NCI-H2081 (cell line): ENCODE measurements around the gene GLI2.

Source experiments
- DNase-seq, 2 experiments: peaks; one replicate each; lab custom pipeline; 2025; lab: John Stamatoyannopoulos, UW

GLI2 gene

GRCh38 chr2:120738117-120738516 is 2.4 kb downstream of the GLI2 start:
- DNase-seq, result no peak

DNA sequence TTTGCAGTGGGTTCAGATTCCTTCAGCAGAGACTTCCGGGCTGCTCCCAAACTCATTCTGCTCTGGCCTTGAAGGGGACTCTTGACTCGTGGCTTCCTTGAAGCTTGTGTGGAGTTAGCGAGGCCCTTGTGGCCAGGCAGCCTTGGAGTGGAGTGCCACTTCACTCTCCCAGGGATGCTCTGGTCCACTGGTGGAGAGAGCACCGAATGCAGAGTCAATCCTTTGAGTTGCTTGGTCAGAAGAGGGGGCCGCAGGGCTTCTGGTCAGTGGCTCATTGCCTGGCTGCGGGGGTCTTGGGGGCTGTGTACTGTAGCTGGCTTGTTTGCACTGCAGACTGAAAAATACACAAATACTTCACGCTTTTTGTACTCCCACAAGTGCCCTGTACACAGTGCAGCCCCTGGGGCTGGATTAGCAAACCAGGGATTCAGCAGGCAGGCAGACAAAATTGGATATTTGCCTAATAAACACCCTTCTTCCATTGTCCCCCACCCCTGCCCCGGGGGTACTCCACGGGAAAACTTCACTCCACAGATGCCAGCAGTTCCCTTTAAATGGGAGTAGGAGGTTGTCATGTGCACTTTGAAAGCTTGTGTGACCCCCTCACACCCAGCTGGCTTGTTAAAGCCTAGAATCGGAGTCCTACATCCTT is 3.2 kb downstream of the GLI2 start:
- no peak for DNase-seq

DNA sequence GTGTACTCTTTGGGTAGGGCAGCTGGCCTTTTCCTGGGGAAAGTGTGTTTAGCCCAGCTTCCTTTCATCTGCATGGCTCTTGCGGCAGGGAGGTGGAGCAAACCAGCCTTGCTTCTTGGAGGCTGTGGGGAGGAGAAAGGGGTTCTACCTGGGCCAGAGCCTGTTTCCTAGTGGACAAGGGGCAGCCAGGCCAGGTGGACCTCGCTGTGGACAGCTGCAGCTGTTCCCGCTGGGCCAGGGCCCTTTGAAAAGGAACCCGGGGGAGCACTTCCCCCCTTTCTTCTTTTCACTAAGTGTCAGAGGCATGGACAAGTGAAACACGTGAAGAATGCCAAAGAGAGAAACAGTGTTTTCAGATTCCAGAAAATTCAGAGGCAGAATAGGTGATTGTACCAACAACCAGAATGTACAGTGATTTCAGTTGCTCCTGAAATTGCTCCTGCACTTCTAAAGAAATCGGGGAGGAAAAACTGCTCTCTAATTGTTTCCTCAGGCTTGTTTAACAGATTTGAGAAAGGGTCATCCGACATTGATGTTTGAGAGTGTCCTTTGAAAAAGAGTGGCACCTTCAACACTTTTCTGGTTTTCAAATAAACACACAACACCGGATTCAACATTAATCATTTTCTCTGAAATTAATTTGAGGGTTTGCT is 3.9 kb downstream of the GLI2 start:
- DNase-seq, result no peak

GRCh38 chr2:120740375-120740764 is 4.7 kb downstream of the GLI2 start:
- DNase-seq, result no peak

- no peak for DNase-seq
These were observed 5.3 kb downstream of the GLI2 start for GRCh38 chr2:120740765-120741524.

GRCh38 chr2:120741571-120742561 is 6.2 kb downstream of the GLI2 start:
- no peak for DNase-seq

GRCh38 chr2:120743657-120744056 is 8.0 kb downstream of the GLI2 start:
- no peak for DNase-seq

DNA sequence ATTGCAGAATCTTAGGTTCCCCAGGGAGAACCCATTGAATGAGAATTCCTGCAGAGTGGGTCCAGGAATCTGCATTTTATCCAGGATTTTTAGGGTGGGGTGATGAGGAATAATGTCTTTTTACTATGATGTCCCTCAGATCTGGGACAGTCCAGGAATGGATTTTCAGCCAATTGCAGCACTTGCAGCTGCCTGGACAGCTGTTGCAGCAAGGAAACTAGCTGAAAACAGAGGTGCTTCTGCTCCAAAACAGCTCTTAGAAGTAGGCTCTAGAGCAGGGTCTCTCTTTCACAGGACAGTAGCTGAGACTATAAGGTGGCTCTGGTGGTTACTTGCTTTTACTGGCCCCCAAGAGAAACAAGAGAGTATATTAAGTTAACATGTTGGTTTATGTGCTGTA is 9.1 kb downstream of the GLI2 start:
- DNase-seq, result no peak

- no peak for DNase-seq
These were observed 9.9 kb downstream of the GLI2 start for GRCh38 chr2:120745420-120746111.

- no peak for DNase-seq
These were observed 10.5 kb downstream of the GLI2 start for GRCh38 chr2:120746144-120746543.

- DNase-seq, result no peak
These were observed 11.6 kb downstream of the GLI2 start for GRCh38 chr2:120747281-120747680.

- DNase-seq, result no peak
These were observed 12.0 kb downstream of the GLI2 start for GRCh38 chr2:120747706-120748105.

DNA sequence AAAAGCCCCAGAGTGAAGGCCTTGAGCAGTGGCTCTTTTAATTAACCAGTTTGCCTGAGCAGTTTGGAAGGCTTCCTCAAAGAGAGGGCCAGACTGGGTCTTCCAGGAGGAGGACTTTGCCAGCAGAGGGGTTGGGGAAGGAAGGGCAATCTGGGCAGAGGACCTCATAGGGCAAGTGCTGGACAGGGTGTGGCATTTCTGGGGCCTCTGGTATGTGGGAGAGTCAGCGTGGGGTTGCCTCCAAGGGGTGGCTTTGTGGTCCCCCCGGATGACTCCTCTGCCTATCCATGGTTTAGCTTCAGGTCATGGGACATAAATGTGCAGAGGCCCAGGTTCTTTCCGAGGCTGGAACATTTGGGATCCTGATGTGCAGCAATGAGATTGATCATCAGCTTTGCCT is 12.6 kb downstream of the GLI2 start:
- no peak for DNase-seq

GRCh38 chr2:120748741-120749140 is 13.1 kb downstream of the GLI2 start:
- DNase-seq, result no peak

DNA sequence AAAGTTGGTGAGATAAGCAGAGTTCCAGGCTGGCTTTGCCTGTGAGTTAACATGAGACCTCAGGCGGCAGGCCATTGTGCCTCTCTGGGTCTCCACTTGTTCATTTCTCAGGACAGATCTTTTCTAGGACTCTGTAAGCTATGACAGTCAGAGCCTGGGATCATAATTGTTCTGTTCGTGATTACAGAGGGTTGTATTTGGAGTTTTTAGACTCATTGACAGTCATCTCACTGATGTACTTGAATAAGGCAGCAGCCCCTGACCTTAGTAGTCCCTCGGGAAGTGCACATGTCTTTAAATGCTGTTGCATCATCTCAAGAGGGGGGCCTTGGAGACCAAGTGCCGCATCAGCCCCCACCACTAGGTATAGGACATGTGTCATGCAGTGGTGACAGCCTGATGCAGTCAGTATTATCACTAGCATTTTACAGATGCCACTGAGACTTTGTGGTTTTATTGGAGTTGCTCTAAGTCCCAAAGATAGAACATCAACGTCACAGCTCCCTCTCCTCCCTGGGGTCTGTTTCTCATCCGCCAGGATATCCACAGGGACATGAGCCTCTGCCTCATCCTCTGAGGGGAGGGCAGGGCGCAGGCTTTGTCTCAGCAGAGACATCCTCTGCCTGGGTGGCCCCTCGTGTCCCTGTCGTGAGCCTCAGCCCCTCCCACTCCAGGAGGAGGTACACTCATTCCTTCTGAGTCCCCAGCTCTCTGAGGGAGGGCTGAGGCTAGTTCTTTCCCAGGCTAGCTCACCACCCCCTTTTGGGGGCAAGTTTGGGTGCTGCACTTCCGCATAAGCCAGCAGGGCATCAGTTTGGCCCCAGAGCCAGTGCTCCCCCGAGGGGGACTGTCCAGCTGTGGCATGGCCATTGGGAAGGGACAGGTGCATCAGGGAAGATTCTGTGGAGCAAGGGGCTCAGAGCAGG is 14.1 kb downstream of the GLI2 start:
- no peak for DNase-seq

DNA sequence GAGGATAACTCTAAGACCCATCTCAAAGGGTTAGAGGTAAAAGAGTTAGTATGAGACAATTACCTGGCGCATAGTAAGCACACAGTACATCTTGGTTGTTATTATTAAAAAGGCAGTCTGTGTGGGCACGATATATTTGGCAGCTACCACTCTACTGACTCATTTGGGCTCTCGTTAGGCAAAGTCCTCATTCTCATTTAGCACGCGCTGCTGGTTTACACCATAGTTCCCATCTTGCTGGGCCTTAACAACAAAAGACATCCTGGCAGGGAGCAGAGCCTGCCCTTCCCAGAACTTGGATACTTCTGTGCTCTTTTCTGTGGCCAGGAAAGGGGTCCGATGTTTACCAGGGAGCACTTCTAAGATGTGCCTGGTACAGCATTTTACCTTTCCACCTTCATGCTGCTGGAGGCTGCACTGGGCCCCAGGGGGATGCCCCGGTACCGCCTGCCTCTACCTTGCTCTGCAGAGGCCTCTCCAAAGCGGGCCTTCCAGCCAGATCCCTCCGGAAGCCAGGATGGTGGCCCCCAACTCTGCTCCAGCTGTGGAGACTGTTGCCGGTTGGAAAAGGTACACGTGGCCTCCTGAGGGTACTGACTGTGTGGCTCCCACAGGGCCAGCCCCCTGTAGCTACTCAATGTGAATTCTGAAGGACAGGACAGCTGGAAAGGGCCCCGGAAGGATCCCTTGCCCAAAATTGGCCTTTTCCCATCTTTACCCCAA is 15.0 kb downstream of the GLI2 start:
- no peak for DNase-seq

- DNase-seq, result no peak
These were observed 15.9 kb downstream of the GLI2 start for GRCh38 chr2:120751553-120751952.

GRCh38 chr2:120754067-120754960 is 18.6 kb downstream of the GLI2 start:
- DNase-seq, result no peak
